Activated B cell treated with CpG ODN at 0.5 μM for 24 hours (primary cell): Measurements from ENCODE around the gene LRRC74A. TPM values are rescaled to one million over a fixed set of nuclear protein-coding genes. Genes with fewer than 3 reads are reported as not detected.

Source experiments
- ATAC-seq: fragments of 200-7000 bp; cut with Tn5 transposase; one replicate; pipeline ENCODE4 v1.10.0; 2021; ENCODE audit warnings: low read depth, mild to moderate bottlenecking, moderate library complexity
- CTCF ChIA-PET: fragments of 350-600 bp; sonication (Branson Sonifier 250); formaldehyde crosslinking; loops from one replicate; lab custom pipeline; 2021; ENCODE audit warnings: antibody characterized with exemption; lab: Charles Lee
- POLR2A ChIA-PET: fragments of 350-600 bp; sonication (Branson Sonifier 250); formaldehyde crosslinking; loops from one replicate; lab custom pipeline; 2021; ENCODE audit warnings: antibody characterized with exemption; lab: Charles Lee
- DNase-seq: peaks from one replicate; pipeline ENCODE4 v3.0.0; 2022
- H3K27ac Mint-ChIP-seq: one replicate; pipeline ENCODE4 v1.8.0; 2020; ENCODE audit warnings: mixed read lengths
- H3K27me3 Mint-ChIP-seq: one replicate; pipeline ENCODE4 v1.8.0; 2021; ENCODE audit warnings: mixed read lengths
- H3K36me3 Mint-ChIP-seq: one replicate; pipeline ENCODE4 v1.8.0; 2021; ENCODE audit warnings: low read depth, mixed read lengths
- H3K4me1 Mint-ChIP-seq: one replicate; pipeline ENCODE4 v1.8.0; 2021; ENCODE audit warnings: mixed read lengths
- H3K4me3 Mint-ChIP-seq: one replicate; pipeline ENCODE4 v1.8.0; 2020; ENCODE audit warnings: mild to moderate bottlenecking, mixed read lengths
- H3K9me3 Mint-ChIP-seq: one replicate; pipeline ENCODE4 v1.8.0; 2020; ENCODE audit warnings: mixed read lengths
- intact Hi-C: fragments of 100-400 bp; cut with micrococcal nuclease; formaldehyde crosslinking; loops from one replicate; pipeline ENCODE4 v1.15.1; 2024
- total RNA-seq: library from RNA; stranded (reverse); gene quantifications from 2 replicates; pipeline ENCODE4 v1.2.3, GENCODE V29; 2022
- TF ChIP-seq, protein P1 (sequence below): fragments of 200-600 bp; IDR thresholded peaks from one replicate; pipeline ENCODE4 v1.8.0; 2022; ENCODE audit warnings: antibody characterized with exemption, mild to moderate bottlenecking

Gene LRRC74A
- total RNA-seq, 1 donor from 2014 or later, result not detected

DNA sequence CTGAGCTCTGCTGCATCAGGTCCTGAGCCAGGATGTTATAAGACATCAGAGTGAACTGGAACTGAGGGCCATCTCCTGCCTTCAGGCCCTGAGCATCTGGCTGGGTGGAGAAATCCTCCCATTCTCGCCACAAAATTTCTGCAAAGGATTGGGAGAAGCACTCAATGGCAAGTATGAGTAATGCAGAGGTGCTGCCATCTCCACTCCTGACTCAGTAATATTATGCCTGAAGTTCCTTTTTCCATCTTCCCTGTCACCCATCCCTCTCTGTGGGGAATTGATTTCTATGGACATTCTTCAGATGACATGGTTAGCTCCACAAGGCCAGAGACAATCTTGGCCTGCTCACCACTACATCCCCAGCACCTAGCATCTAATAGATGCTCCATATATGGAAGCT, 18.2 kb upstream of the LRRC74A start:
- TF ChIP-seq, protein P1, sequence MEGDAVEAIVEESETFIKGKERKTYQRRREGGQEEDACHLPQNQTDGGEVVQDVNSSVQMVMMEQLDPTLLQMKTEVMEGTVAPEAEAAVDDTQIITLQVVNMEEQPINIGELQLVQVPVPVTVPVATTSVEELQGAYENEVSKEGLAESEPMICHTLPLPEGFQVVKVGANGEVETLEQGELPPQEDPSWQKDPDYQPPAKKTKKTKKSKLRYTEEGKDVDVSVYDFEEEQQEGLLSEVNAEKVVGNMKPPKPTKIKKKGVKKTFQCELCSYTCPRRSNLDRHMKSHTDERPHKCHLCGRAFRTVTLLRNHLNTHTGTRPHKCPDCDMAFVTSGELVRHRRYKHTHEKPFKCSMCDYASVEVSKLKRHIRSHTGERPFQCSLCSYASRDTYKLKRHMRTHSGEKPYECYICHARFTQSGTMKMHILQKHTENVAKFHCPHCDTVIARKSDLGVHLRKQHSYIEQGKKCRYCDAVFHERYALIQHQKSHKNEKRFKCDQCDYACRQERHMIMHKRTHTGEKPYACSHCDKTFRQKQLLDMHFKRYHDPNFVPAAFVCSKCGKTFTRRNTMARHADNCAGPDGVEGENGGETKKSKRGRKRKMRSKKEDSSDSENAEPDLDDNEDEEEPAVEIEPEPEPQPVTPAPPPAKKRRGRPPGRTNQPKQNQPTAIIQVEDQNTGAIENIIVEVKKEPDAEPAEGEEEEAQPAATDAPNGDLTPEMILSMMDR, result no peak
- ChIA-PET POLR2A (no interaction called here), CTCF (no interaction called here)
- no peaks in the 10 kb centered on the region for H3K9me3 Mint-ChIP-seq
- no peak overlapping the region for H3K27ac Mint-ChIP-seq
- peaks cover 69% of the 10 kb centered on the region for H3K36me3 Mint-ChIP-seq
- no peak overlapping the region for H3K4me3 Mint-ChIP-seq
- ATAC-seq (no peak), DNase-seq (no peak)
- peaks cover 20% of the 10 kb centered on the region for H3K4me1 Mint-ChIP-seq
- intact Hi-C loops, result no loop called here
- no peaks in the 10 kb centered on the region for H3K27me3 Mint-ChIP-seq

DNA sequence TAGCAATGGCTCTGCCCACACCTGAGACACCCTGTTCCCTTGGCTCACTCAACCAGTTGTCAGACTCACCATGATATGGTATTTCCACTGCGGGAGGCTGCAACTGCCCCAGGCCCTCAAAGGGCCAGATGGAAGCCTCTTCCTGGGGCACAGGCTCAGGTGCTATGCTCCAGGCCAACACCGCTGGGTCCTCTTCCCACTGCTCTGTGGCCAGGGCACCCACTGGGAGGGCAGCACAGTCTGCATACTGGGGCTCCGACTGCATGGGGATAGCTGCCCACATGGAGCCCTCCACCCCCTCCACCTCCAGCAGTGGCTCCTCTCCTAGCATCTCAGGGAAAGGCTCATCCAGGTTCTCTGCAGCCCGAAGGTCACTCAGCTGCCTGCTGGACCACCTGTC, 17.2 kb upstream of the LRRC74A start:
- peaks cover 59% of the 10 kb centered on the region for H3K36me3 Mint-ChIP-seq
- no peaks in the 10 kb centered on the region for H3K9me3 Mint-ChIP-seq
- ChIA-PET CTCF (no interaction called here), POLR2A (no interaction called here)
- intact Hi-C loops, result no loop called here
- TF ChIP-seq, protein P1, result no peak
- H3K4me3 Mint-ChIP-seq, result no peak overlapping the region
- peaks cover 25% of the 10 kb centered on the region for H3K4me1 Mint-ChIP-seq
- no peak for ATAC-seq
- no peak overlapping the region for H3K27ac Mint-ChIP-seq
- no peaks in the 10 kb centered on the region for H3K27me3 Mint-ChIP-seq
- no peak for DNase-seq

DNA sequence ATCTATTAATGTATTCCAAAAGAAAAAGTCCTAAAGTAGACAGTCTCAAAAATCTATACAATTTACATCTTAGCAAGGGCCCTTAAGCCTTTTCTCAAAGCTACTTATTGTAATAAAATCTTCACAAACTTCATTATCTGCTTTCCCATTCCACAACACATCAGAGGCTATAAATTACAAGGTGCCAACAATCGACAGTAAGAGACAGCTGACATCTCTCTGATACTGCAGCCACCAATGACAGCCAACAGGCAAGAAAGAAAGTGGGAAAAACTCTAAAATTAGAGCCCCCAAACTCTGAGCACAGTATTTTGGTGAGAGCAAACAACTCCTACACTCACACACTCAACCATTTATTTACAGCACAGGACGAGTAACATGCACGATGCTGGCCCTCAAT, 15.7 kb upstream of the LRRC74A start:
- Mint-ChIP-seq H3K36me3 (peaks cover 46% of the 10 kb centered on the region), H3K9me3 (no peaks in the 10 kb centered on the region), H3K27ac (no peak overlapping the region), H3K4me1 (peaks cover 25% of the 10 kb centered on the region), H3K4me3 (peak overlapping the region; percentile 24), H3K27me3 (no peaks in the 10 kb centered on the region)
- intact Hi-C loops, result loop anchor here (5.0 kb wide), 3 partner anchors 232 to 658 kb away; partner anchors contain the start of genes GPATCH2L, SAMD15 and TMED8
- DNase-seq (no peak), ATAC-seq (no peak)
- TF ChIP-seq, protein P1, result no peak
- ChIA-PET CTCF (interaction anchor here (1.4 to 1.9 kb wide), 2 partner anchors 100 to 260 kb away, joined by 3 to 8 read pairs; no protein-coding TSS in a partner anchor), POLR2A (no interaction called here)

DNA sequence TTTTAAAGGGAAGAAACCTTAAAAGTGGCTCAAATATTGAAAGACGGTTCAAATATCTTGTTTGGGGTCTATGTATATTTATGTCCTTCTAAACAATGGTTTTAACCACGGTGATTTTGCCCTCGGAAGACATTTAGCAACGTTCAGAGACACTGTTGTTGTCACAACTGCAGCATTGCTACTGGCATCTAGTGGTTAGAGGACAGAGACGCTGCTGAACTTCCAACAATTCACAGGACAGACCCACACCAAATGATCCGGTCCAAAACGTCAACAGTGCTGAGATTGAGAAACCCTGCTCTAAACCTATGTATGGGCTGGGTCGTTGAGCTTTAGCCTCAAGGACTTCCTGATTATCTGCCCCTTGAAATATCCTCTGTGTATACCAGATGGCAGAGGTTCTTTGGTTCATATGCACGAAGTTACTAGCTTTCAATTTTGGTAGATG, 15.2 kb upstream of the LRRC74A start:
- ATAC-seq (no peak), DNase-seq (no peak)
- Mint-ChIP-seq H3K27ac (no peak overlapping the region), H3K9me3 (no peaks in the 10 kb centered on the region), H3K27me3 (no peaks in the 10 kb centered on the region), H3K4me3 (peak overlapping the region; percentile 95), H3K4me1 (peaks cover 25% of the 10 kb centered on the region), H3K36me3 (peaks cover 42% of the 10 kb centered on the region)
- intact Hi-C loops, result loop anchor here (5.0 kb wide), 3 partner anchors 231 to 659 kb away; partner anchors contain the start of genes GPATCH2L, SAMD15 and TMED8
- TF ChIP-seq, protein P1, result no peak
- ChIA-PET POLR2A (interaction anchor here (0.7 to 2.1 kb wide), 3 partner anchors 309 to 828 kb away, joined by 4 to 8 read pairs (median 5); no protein-coding TSS in a partner anchor), CTCF (interaction anchor here (1.1 to 1.9 kb wide), 3 partner anchors 100 to 260 kb away, joined by 3 to 8 read pairs (median 3); no protein-coding TSS in a partner anchor)

DNA sequence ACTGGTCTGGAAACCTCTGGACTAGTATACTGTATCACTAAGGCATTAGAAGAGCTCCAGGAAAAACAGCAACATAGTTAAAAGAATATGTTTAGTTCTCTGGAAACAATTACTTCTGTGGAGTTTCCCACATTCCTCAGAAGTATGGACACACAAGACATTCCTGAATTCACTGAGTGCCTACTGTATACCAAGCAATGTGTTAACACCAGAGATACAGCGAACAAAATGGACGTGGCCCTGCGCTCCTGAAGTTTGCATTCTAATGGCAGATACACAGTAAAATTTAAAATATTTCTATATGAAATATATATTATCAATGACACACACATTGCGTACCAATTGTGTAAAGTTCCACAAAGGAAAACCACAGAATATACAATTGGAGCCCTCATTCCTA, 14.6 kb upstream of the LRRC74A start:
- TF ChIP-seq, protein P1, result no peak
- Mint-ChIP-seq H3K9me3 (no peaks in the 10 kb centered on the region), H3K27me3 (no peaks in the 10 kb centered on the region), H3K4me3 (peak overlapping the region; percentile 95), H3K36me3 (peaks cover 36% of the 10 kb centered on the region), H3K27ac (no peak overlapping the region), H3K4me1 (peaks cover 25% of the 10 kb centered on the region)
- CTCF ChIA-PET, result interaction anchor here (1.1 to 1.9 kb wide), 3 partner anchors 101 to 259 kb away, joined by 3 to 8 read pairs (median 3); no protein-coding TSS in a partner anchor
- POLR2A ChIA-PET, result interaction anchor here (0.7 to 2.2 kb wide), 6 partner anchors 105 to 829 kb away, joined by 3 to 11 read pairs (median 4); partner anchors contain the start of gene CIPC
- no peak for ATAC-seq
- intact Hi-C loops, result loop anchor here (5.0 kb wide), 3 partner anchors 231 to 659 kb away; partner anchors contain the start of genes GPATCH2L, SAMD15 and TMED8
- no peak for DNase-seq
